GM23338 (cell line): ENCODE results near the gene RNH1. TPM values are rescaled to one million over a fixed set of nuclear protein-coding genes. Genes with fewer than 3 reads are reported as not detected.

ENCODE experiments used
- ATAC-seq: fragments of 200-7000 bp; cut with Tn5 transposase; 3 replicates; pipeline ENCODE4 v1.9.1; 2020
- DNase-seq: peaks from one replicate; pipeline ENCODE4 v3.0.0-alpha.2; 2015; ENCODE audit warnings: low spot score
- H2AFZ ChIP-seq: fragments of 200-600 bp; sonication (generic); 2 replicates; pipeline ENCODE4 v1.8.0; 2016; ENCODE audit warnings: antibody characterized with exemption, mild to moderate bottlenecking, moderate library complexity
- H3F3A ChIP-seq: fragments of 200-600 bp; sonication (generic); replicated peaks from 2 replicates; pipeline ENCODE4 v1.8.0; 2017; ENCODE audit warnings: antibody characterized with exemption, mixed run types, low read depth
- H3K27ac ChIP-seq: fragments of 200-600 bp; sonication (generic); 2 replicates; pipeline ENCODE4 v1.6.1; 2016; ENCODE audit warnings: low read depth
- H3K27me3 ChIP-seq: fragments of 200-600 bp; sonication (generic); 2 replicates; pipeline ENCODE4 v1.8.0; 2016; ENCODE audit warnings: mild to moderate bottlenecking, mixed run types, moderate library complexity; ENCODE audit not compliant: insufficient read depth
- H3K36me3 ChIP-seq: fragments of 200-600 bp; sonication (generic); 2 replicates; pipeline ENCODE4 v1.8.0; 2016; ENCODE audit warnings: mild to moderate bottlenecking; ENCODE audit not compliant: insufficient read depth
- H3K4me1 ChIP-seq: fragments of 200-600 bp; sonication (generic); 2 replicates; pipeline ENCODE4 v1.8.0; 2016; ENCODE audit warnings: mild to moderate bottlenecking, moderate library complexity; ENCODE audit not compliant: insufficient read depth
- H3K4me2 ChIP-seq: fragments of 200-600 bp; sonication (generic); 2 replicates; pipeline ENCODE4 v1.7.1; 2017; ENCODE audit warnings: mixed run types
- H3K4me3 ChIP-seq: fragments of 200-600 bp; sonication (generic); 2 replicates; pipeline ENCODE4 v1.6.1; 2016; ENCODE audit warnings: mixed run types
- H3K79me2 ChIP-seq: fragments of 200-600 bp; sonication (generic); replicated peaks from 2 replicates; pipeline ENCODE4 v1.8.0; 2017; ENCODE audit warnings: mild to moderate bottlenecking; ENCODE audit not compliant: insufficient read depth
- H3K9me2 ChIP-seq: fragments of 200-600 bp; sonication (generic); 2 replicates; pipeline ENCODE4 v1.8.0; 2017; ENCODE audit not compliant: insufficient read depth
- H4K20me1 ChIP-seq: fragments of 200-600 bp; sonication (generic); replicated peaks from 2 replicates; pipeline ENCODE4 v1.8.0; 2017; ENCODE audit warnings: mild to moderate bottlenecking; ENCODE audit not compliant: insufficient read depth
- H3K27ac Mint-ChIP-seq: 2 replicates; pipeline ENCODE4 v1.8.0; 2020; ENCODE audit warnings: inconsistent platforms, mild to moderate bottlenecking, moderate library complexity, mixed read lengths
- H3K27me3 Mint-ChIP-seq: 3 replicates; pipeline ENCODE4 v1.8.0; 2022; ENCODE audit warnings: low read depth, mild to moderate bottlenecking, moderate library complexity, mixed read lengths, inconsistent platforms; ENCODE audit not compliant: insufficient read depth, poor library complexity
- H3K36me3 Mint-ChIP-seq: 3 replicates; pipeline ENCODE4 v1.8.0; 2021; ENCODE audit warnings: low read depth, mild to moderate bottlenecking, inconsistent platforms, moderate library complexity, mixed read lengths
- H3K4me1 Mint-ChIP-seq: 3 replicates; pipeline ENCODE4 v1.8.0; 2020; ENCODE audit warnings: mild to moderate bottlenecking, inconsistent platforms, mixed read lengths
- H3K4me3 Mint-ChIP-seq: 3 replicates; pipeline ENCODE4 v1.8.0; 2021; ENCODE audit warnings: moderate library complexity, mild to moderate bottlenecking, inconsistent platforms, mixed read lengths
- H3K9me3 Mint-ChIP-seq: 3 replicates; pipeline ENCODE4 v1.8.0; 2020; ENCODE audit warnings: moderate library complexity, mild to moderate bottlenecking, inconsistent platforms, mixed read lengths
- CTCF ChIP-seq, 2 experiments: fragments of 200-600 bp in 1 of 2; sonication (generic) in 1 of 2; conservative IDR thresholded peaks; 2 replicates each; pipeline versions ENCODE4 v1.5.1 to v1.6.1; 2016 to 2017; ENCODE audit warnings: antibody characterized with exemption in 2 of 2, low read depth in 2 of 2, mild to moderate bottlenecking in 2 of 2, moderate library complexity in 1 of 2
- EZH2 ChIP-seq: fragments of 200-600 bp; sonication (generic); IDR thresholded peaks from one replicate; pipeline ENCODE4 v1.8.0; 2017; ENCODE audit warnings: antibody characterized with exemption, mild to moderate bottlenecking, low read depth; ENCODE audit not compliant: unreplicated experiment
- JUNB ChIP-seq: IDR thresholded peaks from one replicate; pipeline ENCODE4 v1.6.1; 2016; ENCODE audit warnings: antibody characterized with exemption; ENCODE audit not compliant: unreplicated experiment
- POLR2AphosphoS5 ChIP-seq: IDR thresholded peaks from 2 replicates; pipeline ENCODE4 v1.6.1; 2016; ENCODE audit warnings: antibody characterized with exemption, low read depth
- REST ChIP-seq: IDR thresholded peaks from one replicate; pipeline ENCODE4 v1.6.1; 2018; ENCODE audit warnings: antibody characterized with exemption; ENCODE audit not compliant: unreplicated experiment
- polyA plus RNA-seq: library from polyadenylated mRNA; unstranded; fragments of >200 nt; fragmentation: Nextera tagmentation; extraction: Ambion mirVana; gene quantifications from 2 replicates; pipeline ENCODE4 v1.2.1, GENCODE V29; 2016
- total RNA-seq: library from RNA; depleted of rRNA; stranded (reverse); fragments of >200 nt; shearing (Covaris generic); gene quantifications from 2 replicates; pipeline ENCODE4 v1.2.3, GENCODE V29; 2014
- TF ChIP-seq, protein P1 (sequence below): fragments of 250-450 bp; sonication (Bioruptor Pico); IDR thresholded peaks from 2 replicates; pipeline ENCODE4 v1.5.0; 2020; ENCODE audit warnings: mild to moderate bottlenecking, moderate library complexity

The RNH1 gene
- total and polyA plus RNA-seq, 2 experiments from 2014 or later: 33.3 to 56.3 TPM

DNA sequence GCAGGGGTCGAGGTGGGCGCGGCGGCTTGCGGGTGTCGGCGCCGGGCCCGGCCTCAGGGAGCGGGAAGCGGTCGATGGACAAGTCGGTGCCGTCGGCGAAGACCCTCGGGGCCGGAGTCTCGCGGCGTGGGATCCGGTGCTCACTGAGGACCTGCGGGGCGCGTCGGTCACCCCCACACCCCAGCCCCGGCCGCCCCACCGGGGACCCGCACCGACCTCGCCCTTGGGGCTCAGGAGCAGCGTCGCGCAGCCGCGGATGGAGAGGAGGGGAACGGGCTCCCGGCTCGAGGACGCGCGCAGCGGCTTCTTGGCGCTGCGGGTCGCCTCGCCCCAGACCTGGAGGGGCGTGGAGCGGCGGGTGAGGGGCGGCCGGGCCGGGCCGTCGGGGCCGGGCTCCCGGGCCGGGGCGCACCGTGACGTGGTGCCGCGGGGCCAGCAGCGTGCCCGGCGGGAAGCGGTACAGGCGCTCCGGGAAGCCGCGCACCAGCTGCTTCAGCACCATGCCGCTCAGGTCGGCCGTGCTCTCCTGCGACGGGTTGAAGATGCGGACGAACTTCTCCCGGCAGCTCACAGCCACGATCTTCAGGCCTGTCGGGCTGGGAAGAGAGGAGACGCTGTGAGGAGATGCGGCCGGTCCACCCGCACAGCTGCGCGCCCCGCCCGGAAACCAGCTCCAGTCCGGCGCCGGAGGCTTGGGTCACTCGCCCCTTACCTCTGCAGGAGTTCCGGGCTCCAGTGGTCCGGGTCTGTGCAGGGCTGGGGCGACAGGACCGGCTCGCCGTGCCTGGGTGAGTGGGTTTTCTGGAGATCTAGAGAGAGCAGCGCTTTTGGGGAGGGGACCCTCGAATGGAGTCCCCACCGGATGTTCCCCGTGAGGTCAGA is 49.0 kb upstream of the RNH1 start:
- Mint-ChIP-seq H3K9me3 (peaks cover 2% of the 10 kb centered on the region; the same call in 1 of the 3 replicates), H3K36me3 (no peaks in the 10 kb centered on the region), H3K27me3 (peaks cover 28% of the 10 kb centered on the region), H3K4me1 (peaks cover 11% of the 10 kb centered on the region), H3K4me3 (peak overlapping the region; percentile 69), H3K27ac (no peak overlapping the region)
- Histone ChIP-seq H3F3A (peaks cover 12% of the 10 kb centered on the region; the same call in 1 of the 2 replicates), H3K9me2 (no peaks in the 10 kb centered on the region), H3K27ac (no peak overlapping the region), H3K4me3 (peak overlapping the region; percentile 74), H3K79me2 (no peaks in the 10 kb centered on the region), H3K27me3 (peaks cover 28% of the 10 kb centered on the region), H4K20me1 (no peaks in the 10 kb centered on the region), H3K36me3 (no peaks in the 10 kb centered on the region), H2AFZ (0 out of 2 replicates have a peak overlapping the region, but pooled peaks have one; percentile 38), H3K4me1 (peaks cover 10% of the 10 kb centered on the region), H3K4me2 (peak overlapping the region; percentile 90)
- TF ChIP-seq POLR2AphosphoS5: 0 out of 2 replicates have a peak, but pooled peaks have one; percentile 22
- no peak for TF ChIP-seq REST
- no peak for TF ChIP-seq CTCF (conservative IDR thresholded peaks at IDR 0.05; ENCODE audit: low read depth in 2 of 2)
- peak; percentile 63 for TF ChIP-seq EZH2
- TF ChIP-seq, protein P1, sequence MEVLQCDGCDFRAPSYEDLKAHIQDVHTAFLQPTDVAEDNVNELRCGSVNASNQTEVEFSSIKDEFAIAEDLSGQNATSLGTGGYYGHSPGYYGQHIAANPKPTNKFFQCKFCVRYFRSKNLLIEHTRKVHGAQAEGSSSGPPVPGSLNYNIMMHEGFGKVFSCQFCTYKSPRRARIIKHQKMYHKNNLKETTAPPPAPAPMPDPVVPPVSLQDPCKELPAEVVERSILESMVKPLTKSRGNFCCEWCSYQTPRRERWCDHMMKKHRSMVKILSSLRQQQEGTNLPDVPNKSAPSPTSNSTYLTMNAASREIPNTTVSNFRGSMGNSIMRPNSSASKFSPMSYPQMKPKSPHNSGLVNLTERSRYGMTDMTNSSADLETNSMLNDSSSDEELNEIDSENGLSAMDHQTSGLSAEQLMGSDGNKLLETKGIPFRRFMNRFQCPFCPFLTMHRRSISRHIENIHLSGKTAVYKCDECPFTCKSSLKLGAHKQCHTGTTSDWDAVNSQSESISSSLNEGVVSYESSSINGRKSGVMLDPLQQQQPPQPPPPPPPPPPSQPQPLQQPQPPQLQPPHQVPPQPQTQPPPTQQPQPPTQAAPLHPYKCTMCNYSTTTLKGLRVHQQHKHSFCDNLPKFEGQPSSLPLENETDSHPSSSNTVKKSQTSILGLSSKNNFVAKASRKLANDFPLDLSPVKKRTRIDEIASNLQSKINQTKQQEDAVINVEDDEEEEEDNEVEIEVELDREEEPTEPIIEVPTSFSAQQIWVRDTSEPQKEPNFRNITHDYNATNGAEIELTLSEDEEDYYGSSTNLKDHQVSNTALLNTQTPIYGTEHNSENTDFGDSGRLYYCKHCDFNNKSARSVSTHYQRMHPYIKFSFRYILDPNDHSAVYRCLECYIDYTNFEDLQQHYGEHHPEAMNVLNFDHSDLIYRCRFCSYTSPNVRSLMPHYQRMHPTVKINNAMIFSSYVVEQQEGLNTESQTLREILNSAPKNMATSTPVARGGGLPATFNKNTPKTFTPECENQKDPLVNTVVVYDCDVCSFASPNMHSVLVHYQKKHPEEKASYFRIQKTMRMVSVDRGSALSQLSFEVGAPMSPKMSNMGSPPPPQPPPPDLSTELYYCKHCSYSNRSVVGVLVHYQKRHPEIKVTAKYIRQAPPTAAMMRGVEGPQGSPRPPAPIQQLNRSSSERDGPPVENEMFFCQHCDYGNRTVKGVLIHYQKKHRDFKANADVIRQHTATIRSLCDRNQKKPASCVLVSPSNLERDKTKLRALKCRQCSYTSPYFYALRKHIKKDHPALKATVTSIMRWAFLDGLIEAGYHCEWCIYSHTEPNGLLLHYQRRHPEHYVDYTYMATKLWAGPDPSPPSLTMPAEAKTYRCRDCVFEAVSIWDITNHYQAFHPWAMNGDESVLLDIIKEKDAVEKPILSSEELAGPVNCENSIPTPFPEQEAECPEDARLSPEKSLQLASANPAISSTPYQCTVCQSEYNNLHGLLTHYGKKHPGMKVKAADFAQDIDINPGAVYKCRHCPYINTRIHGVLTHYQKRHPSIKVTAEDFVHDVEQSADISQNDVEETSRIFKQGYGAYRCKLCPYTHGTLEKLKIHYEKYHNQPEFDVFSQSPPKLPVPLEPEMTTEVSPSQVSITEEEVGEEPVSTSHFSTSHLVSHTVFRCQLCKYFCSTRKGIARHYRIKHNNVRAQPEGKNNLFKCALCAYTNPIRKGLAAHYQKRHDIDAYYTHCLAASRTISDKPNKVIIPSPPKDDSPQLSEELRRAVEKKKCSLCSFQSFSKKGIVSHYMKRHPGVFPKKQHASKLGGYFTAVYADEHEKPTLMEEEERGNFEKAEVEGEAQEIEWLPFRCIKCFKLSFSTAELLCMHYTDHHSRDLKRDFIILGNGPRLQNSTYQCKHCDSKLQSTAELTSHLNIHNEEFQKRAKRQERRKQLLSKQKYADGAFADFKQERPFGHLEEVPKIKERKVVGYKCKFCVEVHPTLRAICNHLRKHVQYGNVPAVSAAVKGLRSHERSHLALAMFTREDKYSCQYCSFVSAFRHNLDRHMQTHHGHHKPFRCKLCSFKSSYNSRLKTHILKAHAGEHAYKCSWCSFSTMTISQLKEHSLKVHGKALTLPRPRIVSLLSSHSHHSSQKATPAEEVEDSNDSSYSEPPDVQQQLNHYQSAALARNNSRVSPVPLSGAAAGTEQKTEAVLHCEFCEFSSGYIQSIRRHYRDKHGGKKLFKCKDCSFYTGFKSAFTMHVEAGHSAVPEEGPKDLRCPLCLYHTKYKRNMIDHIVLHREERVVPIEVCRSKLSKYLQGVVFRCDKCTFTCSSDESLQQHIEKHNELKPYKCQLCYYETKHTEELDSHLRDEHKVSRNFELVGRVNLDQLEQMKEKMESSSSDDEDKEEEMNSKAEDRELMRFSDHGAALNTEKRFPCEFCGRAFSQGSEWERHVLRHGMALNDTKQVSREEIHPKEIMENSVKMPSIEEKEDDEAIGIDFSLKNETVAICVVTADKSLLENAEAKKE (CRISPR knock-in tag): no peak
- no peak for TF ChIP-seq JUNB
- ATAC-seq: peak; percentile 0; the same call in 2 of the 3 replicates
- peak; percentile 57 for DNase-seq
